Stimulated activated CD8-positive, alpha-beta memory T cell treated with anti-CD3 and anti-CD28 coated beads, Interleukin-15, amount 100 ng/mL, for 1 hour (primary cell): ENCODE results near the gene DNAJC16.
"Not testable (repeated sequence)": the region's sequence is repeated elsewhere in the genome, so short reads cannot be mapped to it uniquely, and the experiment has no call there.

Experiments
- DNase-seq: peaks from one replicate; pipeline ENCODE4 v3.0.0-alpha.2; 2020; ENCODE audit warnings: low read depth

The DNAJC16 gene

GRCh38 chr1:15507278-15507677 lies 19.4 kb upstream of the DNAJC16 start:
- no peak for DNase-seq

GRCh38 chr1:15508700-15509487 lies 17.8 kb upstream of the DNAJC16 start:
- no peak for DNase-seq

DNA sequence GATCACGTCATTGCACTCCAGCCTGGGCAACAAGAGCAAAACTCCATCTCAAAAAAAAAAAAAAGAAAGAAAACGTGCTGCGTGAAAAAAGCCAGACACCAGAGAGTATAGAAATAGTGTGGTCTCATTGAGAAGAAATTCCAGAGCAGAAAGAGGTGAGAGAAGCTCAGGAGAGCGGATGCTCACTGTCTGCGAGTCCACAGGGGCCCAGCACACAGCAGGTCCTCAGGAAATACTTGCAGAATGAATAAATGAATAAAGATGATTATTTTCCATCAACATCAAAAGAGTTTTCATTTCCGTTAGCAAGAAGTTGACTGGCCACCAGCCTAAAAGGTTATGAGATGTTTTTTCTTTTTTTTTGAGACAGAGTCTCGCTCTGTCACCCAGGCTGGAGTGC lies 17.1 kb upstream of the DNAJC16 start:
- no peak for DNase-seq

GRCh38 chr1:15510611-15511405 lies 15.8 kb upstream of the DNAJC16 start:
- no peak for DNase-seq

- DNase-seq: no peak
Measured at GRCh38 chr1:15513192-15513591, 13.5 kb upstream of the DNAJC16 start.

DNA sequence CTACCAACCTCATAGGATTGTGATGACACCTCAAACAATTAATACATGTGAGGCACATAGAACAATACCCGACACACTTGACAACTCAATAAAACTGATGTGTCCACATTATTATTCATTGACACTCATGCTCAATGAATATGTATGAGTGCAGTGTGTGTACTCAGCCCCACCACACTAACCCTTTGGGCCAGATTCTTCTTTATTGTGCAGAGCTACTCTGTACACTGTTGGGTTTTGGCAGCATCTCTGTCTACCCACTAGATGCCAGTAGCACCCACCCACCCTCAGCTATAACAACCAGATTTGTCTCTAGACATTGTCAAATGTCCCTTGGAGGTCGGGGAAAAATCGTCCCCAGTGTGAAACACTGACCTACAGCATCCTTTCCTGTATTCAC lies 12.7 kb upstream of the DNAJC16 start:
- no peak for DNase-seq

GRCh38 chr1:15514557-15514956 lies 12.1 kb upstream of the DNAJC16 start:
- not testable (repeated sequence) for DNase-seq

DNA sequence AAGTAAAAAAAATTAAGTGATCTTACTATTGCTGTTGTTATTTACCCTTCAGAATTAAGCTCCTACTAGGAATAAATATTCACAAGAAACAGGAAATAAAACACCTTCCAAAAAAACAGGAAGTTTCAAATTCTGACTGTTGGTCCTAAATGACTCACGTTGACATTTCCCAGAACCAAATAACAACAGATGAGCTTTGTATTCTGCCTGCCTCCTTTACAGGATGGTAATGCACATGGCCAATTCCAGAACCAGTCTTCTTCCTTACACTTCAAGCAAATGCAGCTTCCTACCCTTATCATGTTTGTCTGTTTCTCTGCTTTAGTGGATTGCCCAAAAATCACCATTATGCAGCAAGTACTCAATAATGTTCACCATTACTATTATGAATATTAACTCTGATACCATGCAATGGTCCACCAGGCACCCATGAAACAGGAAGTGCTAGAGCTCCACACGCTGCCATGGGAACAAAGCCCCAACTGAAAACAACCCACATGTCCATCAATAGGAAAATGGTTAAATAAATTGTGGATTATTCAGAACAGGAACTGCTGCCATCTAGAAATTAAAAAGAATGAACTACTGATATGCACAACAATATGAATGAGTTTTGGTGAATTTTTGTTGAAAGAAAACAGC lies 11.5 kb upstream of the DNAJC16 start:
- no peak for DNase-seq

DNA sequence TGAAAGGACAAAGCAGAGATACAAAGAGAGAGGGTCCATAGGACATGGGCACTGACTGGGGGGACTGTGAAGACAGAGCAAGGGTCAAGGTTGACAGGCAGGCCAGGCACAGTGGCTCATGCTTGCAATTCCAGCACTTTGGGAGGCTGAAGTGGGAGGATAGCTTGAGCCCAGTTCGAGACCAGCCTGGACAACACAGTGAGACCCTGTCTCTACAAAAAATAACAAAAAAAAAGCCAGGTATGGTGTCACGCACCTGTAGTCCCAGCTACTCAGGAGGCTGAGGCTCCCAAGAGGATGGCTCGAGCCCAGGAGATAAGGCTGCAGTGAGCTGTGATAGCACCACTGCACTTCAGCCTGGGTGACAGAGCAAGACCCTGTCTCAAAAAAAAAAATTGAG lies 7.0 kb upstream of the DNAJC16 start:
- no peak for DNase-seq

GRCh38 chr1:15521206-15521906 lies 5.3 kb upstream of the DNAJC16 start:
- DNase-seq: not testable (repeated sequence)

- DNase-seq: no peak
Measured at GRCh38 chr1:15522551-15522950, 4.1 kb upstream of the DNAJC16 start.

DNA sequence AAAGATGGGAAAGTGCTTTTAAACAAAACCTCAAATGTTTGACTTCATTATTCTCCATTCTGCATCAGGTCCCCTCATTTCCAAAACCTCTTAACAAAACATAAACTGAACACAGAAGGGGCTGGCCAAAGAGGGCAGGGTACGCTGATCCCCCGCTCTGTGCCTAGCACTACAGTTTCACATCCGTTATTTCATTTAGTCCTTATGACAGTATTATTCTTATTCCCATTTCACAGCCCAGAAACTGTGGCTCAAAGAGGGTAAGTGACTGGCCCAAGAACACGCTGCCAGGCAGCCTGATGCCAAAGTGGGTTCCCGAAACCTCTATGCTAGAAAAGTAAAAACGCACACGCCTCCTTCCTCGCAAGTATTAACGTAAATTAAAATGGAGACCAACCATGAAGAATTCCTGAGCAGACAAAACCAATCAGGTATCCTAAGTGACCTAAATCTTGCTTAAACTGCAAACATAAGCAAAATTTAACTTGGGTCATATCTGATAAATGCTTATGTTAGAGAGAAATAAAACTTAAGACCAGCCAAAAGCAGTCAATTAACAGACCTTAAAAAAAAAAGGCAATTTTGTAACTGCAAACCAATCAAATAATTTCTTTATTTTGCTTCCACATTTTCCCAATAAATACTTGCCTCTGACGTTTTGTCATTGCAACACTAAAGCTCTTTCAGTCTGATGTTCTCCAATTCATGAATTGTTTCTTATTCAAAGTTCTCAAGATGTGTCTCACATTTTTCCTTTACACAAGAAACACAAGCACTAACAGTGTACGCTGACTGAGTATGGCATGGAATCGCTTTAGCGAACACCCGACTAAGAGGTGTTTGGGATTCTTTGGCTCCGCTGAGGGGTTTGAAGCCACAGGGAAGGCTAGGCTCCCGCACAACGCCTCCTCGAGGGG lies 3.3 kb upstream of the DNAJC16 start:
- no peak for DNase-seq

DNA sequence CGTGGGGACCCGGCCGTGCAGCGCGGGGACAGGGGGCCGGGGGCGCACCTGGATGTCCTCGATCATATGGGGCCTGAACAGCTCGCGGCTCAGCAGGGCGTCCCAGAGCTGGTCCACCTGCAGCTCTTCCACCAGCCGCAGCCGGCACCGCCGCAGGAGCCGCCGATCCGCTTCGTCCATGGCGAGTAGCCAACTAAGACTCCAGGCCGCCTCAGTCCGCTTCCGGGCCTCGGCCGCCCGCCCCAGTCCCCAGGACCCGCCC lies 2.7 kb upstream of the DNAJC16 start, which contains the start of gene CASP9:
TSS of gene CASP9 (minus strand) at position 195 of the 262 bp plus-strand sequence. CDS start at position 180, 15 bp downstream.
- no peak for DNase-seq

DNA sequence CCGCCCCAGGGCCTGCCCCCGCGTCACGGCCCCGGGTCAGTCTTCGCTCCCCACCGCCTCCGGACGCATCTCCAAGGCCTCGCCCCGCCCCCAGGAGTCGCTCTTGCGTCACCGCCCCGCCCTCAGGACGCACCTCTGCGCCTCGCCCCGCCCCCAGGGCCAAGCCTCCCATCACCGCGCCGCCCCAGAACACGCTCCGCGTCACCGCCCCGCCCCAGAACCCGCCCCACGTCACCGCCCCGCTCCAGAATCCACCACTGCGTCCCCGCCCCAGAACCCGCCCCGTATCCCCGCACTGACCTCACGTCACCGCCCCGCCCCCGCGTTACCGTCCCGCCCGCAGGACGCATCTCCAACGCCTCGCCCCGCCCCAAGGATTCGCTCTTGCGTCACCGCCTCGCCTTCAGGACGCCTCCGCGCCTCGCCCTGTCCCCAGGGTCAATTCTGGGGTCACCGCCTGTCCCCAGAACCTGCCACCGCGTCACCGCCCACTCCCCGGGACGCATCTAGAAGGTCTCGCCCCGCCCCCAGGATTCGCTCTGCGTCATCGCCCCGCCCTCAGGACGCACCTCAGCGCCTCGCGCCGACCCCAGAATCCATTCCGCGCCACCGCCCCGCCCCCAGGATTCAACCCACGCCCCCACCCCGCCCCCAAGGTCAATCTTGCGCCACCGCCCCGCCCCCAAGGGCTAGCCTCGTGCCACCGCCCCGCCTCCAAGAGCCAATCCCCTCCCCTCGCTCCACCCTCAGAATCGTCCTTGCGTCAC lies 2.2 kb upstream of the DNAJC16 start:
- DNase-seq: peak; percentile 99

DNA sequence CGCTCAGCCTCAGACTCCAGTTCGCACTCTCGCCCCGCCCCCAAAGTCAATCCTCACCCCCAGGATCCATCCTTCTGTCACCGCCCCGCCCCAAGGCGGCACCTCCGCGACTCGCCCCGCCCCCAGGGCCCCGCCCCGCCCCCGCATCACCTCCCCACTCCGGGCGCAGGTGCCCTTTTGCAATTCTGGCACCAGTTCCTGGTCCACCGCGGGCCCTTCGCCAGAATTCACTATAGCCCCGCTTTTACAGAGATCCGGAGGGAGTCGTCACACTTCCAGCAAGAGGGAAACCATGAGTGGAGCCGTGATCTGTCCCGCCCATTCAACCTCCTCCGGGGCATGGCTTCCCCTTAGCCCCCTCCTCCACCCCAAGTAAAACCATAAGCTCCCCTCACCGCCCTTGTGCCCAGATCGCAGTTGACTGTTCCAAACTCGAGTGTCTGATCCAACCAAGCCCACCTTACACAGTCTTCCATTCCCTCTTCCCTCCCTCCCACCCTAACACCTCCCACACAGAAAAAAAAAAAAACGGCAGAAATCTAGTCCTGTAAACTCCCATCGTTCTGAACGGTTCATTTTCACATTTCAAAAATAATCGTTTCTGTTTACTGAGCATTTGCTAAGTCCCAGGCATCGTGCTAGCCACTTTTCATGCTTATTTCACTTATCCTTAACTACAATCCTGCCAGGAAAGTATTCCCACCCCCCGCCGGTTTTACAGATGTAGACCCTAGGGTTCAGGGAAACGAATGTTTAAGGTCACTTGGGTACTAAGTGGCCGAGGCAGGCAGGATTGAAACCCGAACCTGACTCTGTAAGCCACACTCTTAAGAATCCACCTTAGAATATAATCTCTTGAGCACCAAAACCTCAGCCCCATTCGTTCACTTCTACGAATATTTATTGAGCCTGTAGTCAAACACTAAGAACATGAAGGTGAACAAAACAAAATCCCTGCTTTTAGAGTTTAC lies 1.3 kb upstream of the DNAJC16 start:
- no peak for DNase-seq

- no peak for DNase-seq
Measured at GRCh38 chr1:15526021-15526489, 593 bp upstream of the DNAJC16 start.

GRCh38 chr1:15531003-15531402 lies 4.4 kb downstream of the DNAJC16 start:
- DNase-seq: no peak

GRCh38 chr1:15531682-15532081 lies 5.0 kb downstream of the DNAJC16 start:
- DNase-seq: no peak

GRCh38 chr1:15538771-15539170 lies 12.1 kb downstream of the DNAJC16 start:
- DNase-seq: no peak
